Stimulated activated CD8-positive, alpha-beta memory T cell treated with anti-CD3 and anti-CD28 coated beads, Interleukin-4, amount 100 ng/mL, for 4 hours (primary cell): Measurements from ENCODE around the gene TMEM260.
"Not testable (repeated sequence)": the region's sequence is repeated elsewhere in the genome, so short reads cannot be mapped to it uniquely, and the experiment has no call there.

Experiments
- DNase-seq, 2 donors: peaks; one replicate each; pipeline ENCODE4 v3.0.0-alpha.2; 2020; ENCODE audit warnings: low read depth in 2 of 2, low spot score in 1 of 2

The TMEM260 gene

DNA sequence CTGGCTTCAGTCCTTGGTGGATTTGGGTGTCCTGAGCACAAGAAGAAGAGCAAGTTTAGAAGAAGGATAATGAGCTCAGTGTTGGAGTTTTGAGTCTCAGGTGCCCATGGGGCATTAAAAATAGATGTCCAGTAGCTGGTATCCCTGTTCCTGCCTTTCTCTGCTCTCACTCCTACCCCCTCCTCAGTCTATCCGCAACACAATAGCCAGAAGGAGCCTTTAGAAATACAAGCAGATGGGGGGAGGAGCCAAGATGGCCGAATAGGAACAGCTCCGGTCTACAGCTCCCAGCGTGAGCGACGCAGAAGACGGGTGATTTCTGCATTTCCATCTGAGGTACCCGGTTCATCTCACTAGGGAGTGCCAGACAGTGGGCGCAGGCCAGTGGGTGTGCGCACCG lies 87.7 kb downstream of the TMEM260 start:
- DNase-seq: not testable (repeated sequence)

DNA sequence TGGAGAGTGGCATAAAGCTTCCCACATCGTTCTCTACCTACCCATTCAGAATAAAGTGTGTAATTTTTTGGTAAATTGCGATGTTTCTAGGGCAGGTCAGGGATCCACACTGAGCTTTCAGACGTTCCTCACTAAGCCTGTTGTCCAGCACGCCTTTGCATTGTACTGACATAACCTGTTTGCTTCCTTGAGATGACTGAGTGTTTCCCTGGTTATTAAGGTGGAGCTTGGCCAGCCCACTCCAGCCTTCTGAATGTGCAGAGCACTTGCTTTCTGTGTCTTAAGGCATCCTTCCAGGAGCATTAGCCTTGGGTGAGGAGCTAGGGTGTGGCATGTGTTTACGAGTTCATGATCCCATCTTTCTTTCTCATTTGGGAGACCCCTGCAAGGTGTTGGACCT lies 96.4 kb downstream of the TMEM260 start:
- no peak for DNase-seq

DNA sequence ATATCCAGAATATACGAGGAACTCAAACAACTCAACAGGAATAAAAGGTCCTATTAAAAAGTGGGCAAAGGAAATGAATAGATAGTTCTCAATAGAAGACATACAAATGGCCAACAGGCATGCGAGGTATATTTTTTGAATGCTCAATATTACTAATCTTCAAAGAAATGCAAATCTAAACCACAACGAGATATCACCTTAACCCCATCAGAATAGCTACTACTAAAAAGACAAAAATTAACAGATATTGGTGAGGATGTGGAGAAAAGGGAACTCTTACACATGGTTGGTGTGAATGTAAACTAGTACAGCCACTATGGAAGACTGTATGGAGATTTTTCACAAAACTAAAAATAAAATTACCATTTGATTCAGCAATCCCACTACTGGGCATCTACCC lies 99.2 kb downstream of the TMEM260 start:
- no peak for DNase-seq

DNA sequence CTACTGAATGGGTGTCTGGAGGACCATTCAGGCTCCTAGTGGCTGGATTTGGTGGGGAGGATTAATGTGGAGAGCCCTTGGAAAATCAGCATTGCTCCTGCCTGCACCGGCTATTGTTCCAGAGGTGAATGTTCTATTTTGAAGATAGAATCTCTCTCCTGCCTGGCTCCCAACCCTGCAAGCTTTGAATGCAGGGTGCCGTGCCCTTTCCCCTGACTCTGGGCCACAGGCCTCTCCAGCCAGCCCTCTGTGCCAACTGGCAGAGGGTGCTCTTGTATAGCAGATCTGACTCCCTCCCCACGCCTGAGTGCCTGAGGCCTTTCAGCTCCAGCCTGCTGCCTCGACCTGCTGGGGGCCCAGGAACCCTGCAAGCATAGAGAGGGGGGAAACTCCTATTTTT lies 106.8 kb downstream of the TMEM260 start:
- no peak for DNase-seq

DNA sequence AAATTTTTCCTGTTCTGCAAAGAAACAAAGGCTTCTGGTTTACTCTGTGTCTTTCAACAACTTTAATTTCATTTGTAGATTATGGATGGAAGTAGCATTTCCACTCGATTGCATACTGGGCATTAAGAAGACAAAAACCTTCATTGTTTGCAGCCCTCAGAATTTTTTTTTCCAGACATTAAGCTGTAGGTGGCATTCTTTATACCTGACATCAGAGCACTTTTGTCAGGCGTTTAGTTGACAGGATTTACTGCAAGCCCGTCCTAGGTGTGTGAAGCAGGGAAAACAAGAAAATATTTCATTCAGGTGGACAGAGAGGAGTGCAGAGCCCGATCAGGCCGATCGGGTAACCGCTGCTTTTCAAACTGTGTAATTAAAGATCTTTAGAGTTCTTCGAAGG lies 107.5 kb downstream of the TMEM260 start:
- DNase-seq: no peak

DNA sequence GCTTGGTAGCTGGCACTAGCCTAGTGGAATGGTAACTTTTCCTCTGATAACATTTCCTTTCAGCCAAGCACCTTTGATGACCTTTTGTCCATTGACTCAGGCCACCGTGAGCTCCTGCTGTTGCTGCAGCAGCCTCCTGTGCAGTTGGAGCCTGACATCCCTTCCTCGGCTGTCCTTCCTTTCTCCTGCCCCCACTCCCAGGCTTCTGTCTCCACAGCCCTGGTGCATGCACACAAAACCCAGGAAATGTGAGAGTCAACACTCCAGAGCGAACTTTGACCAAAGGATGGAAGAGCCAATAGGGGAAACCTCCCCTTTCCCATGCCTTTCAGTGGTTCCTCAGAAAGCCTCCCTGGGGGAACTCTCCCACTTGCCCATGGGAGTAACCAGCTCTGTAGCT lies 115.0 kb downstream of the TMEM260 start:
- no peak for DNase-seq

DNA sequence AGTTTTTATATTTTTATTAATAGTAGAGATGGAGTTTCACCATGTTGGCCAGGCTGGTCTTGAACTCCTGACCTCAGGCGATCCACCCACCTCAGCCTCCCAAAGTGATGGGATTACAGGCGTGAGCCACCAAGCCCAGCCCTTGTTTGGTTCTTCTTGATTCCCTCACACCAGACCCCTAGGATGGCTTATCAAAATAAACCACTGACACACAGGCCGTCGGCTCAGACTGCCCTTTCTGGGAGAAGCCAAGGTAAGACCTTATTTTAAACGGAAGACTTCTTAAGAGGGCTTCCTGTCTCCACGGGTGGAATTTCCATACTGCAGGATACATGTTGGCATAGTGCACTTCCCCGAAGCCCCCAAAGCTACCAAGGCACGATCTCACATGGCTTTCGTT lies 115.6 kb downstream of the TMEM260 start:
- DNase-seq: not testable (repeated sequence)
